Astrocyte (in vitro differentiated cells and primary cell): ENCODE results near the gene ANGPTL4.
A peak's percentile ranks its signal among the peaks of the same experiment; 100 is the strongest.

Experiments used
- EZH2 ChIP-seq: IDR thresholded peaks from 2 replicates; pipeline ENCODE4 v1.6.1; 2012; ENCODE audit warnings: mild to moderate bottlenecking, low read length, inconsistent platforms; ENCODE audit not compliant: insufficient read depth
- TF ChIP-seq, protein P1 (sequence below): IDR thresholded peaks from 2 replicates; pipeline ENCODE4 v1.5.1; 2011; ENCODE audit warnings: low read depth, mild to moderate bottlenecking, inconsistent platforms, low read length, moderate library complexity; ENCODE audit not compliant: insufficient read depth

- TF ChIP-seq, protein P1, sequence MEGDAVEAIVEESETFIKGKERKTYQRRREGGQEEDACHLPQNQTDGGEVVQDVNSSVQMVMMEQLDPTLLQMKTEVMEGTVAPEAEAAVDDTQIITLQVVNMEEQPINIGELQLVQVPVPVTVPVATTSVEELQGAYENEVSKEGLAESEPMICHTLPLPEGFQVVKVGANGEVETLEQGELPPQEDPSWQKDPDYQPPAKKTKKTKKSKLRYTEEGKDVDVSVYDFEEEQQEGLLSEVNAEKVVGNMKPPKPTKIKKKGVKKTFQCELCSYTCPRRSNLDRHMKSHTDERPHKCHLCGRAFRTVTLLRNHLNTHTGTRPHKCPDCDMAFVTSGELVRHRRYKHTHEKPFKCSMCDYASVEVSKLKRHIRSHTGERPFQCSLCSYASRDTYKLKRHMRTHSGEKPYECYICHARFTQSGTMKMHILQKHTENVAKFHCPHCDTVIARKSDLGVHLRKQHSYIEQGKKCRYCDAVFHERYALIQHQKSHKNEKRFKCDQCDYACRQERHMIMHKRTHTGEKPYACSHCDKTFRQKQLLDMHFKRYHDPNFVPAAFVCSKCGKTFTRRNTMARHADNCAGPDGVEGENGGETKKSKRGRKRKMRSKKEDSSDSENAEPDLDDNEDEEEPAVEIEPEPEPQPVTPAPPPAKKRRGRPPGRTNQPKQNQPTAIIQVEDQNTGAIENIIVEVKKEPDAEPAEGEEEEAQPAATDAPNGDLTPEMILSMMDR: peak; percentile 48
- no peak for TF ChIP-seq EZH2
These were observed 32.7 kb downstream of the ANGPTL4 start for GRCh38 chr19:8396563-8397203.
